HG03571 (cell line): ENCODE results near the gene FHOD3.

Experiments
- ATAC-seq: cut with Tn5 transposase; IDR thresholded peaks from one replicate; pipeline ENCODE4 v1.9.1; 2021; ENCODE audit not compliant: unreplicated experiment

Gene FHOD3

GRCh38 chr18:36295880-36296301 is 1.6 kb upstream of the FHOD3 start:
- ATAC-seq = no peak

GRCh38 chr18:36296650-36297416 is 680 bp upstream of the FHOD3 start:
- no peak for ATAC-seq

GRCh38 chr18:36298126-36298741 is 721 bp downstream of the FHOD3 start:
- ATAC-seq = no peak

GRCh38 chr18:36299015-36299414 is 1.5 kb downstream of the FHOD3 start:
- ATAC-seq = no peak

- ATAC-seq = no peak
Observed at GRCh38 chr18:36300211-36300610, 2.7 kb downstream of the FHOD3 start.

GRCh38 chr18:36301884-36302283 is 4.4 kb downstream of the FHOD3 start:
- no peak for ATAC-seq

- ATAC-seq = no peak
Observed at GRCh38 chr18:36302676-36303075, 5.2 kb downstream of the FHOD3 start.

- ATAC-seq = no peak
Observed at GRCh38 chr18:36303211-36303844, 5.8 kb downstream of the FHOD3 start.

GRCh38 chr18:36304723-36305122 is 7.2 kb downstream of the FHOD3 start:
- no peak for ATAC-seq

GRCh38 chr18:36305375-36305774 is 7.9 kb downstream of the FHOD3 start:
- ATAC-seq = no peak

- ATAC-seq = no peak
Observed at GRCh38 chr18:36307513-36307912, 10.0 kb downstream of the FHOD3 start.

GRCh38 chr18:36308711-36309435 is 11.4 kb downstream of the FHOD3 start:
- ATAC-seq = no peak

- no peak for ATAC-seq
Observed at GRCh38 chr18:36309436-36310391, 12.2 kb downstream of the FHOD3 start.

GRCh38 chr18:36311026-36311570 is 13.6 kb downstream of the FHOD3 start:
- ATAC-seq = no peak

GRCh38 chr18:36312806-36313395 is 15.4 kb downstream of the FHOD3 start:
- no peak for ATAC-seq

GRCh38 chr18:36314098-36314497 is 16.6 kb downstream of the FHOD3 start:
- no peak for ATAC-seq

- no peak for ATAC-seq
Observed at GRCh38 chr18:36314754-36315153, 17.2 kb downstream of the FHOD3 start.

GRCh38 chr18:36315736-36316135 is 18.2 kb downstream of the FHOD3 start:
- ATAC-seq = no peak

- ATAC-seq = no peak
Observed at GRCh38 chr18:36316246-36316645, 18.7 kb downstream of the FHOD3 start.
